ENCODE data around the gene LMNB1.

DNA sequence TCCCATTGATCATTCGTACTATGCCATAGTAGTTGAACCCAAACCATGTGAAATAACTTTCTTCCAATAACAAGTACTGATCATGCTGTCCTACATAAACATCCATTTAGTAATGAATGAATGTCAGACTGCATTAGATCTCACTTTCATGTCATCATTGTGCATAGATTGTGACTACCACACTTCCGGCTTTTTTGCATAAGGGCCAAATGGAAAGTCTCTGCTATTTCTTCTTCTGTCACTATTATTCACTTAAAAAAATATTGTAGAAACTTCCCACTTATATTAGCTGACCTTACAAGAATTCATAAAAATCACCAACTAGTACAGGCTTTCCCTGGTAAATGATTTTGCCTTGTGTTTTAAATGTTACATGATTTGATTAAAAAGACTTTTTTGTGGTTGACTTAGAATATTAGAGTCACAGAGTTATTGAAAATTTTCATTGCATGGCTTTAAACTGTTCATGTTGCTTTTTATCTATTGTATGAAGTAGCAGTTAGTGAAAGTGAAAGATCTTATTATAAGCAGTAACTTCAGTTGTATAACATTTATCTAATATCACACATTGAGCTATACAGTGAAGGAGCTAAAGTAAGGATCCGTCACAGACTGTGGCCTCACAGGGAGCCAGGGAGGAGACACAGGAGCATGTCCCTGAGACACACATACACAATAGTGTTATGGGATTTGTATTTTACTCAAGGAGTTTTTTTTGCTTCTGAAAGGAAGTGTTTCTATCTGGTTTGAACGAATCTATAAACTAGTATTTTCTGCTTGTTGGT, 33.9 kb downstream of the LMNB1 start:
- TF ChIP-seq ZNF274 (IDR thresholded peaks at IDR 0.05; ENCODE audit: low read length) (no peak), ZNF274 (tag by site-specific recombination; IDR thresholded peaks at IDR 0.05; ENCODE audit: borderline replicate concordance) (no peak), ZBTB8A (tag by site-specific recombination; IDR thresholded peaks at IDR 0.05) (no peak), SETDB1 (IDR thresholded peaks at IDR 0.05; ENCODE audit: insufficient read length, low read length) (no peak), ZNF776 (tag by site-specific recombination; IDR thresholded peaks at IDR 0.05; ENCODE audit: borderline replicate concordance) (no peak), ZNF140 (tag by site-specific recombination; IDR thresholded peaks at IDR 0.05) (no peak), ZNF792 (tag by site-specific recombination; IDR thresholded peaks at IDR 0.05) (no peak), ZNF174 (tag by site-specific recombination; IDR thresholded peaks at IDR 0.05) (no peak)
- TF ChIP-seq, protein P1, sequence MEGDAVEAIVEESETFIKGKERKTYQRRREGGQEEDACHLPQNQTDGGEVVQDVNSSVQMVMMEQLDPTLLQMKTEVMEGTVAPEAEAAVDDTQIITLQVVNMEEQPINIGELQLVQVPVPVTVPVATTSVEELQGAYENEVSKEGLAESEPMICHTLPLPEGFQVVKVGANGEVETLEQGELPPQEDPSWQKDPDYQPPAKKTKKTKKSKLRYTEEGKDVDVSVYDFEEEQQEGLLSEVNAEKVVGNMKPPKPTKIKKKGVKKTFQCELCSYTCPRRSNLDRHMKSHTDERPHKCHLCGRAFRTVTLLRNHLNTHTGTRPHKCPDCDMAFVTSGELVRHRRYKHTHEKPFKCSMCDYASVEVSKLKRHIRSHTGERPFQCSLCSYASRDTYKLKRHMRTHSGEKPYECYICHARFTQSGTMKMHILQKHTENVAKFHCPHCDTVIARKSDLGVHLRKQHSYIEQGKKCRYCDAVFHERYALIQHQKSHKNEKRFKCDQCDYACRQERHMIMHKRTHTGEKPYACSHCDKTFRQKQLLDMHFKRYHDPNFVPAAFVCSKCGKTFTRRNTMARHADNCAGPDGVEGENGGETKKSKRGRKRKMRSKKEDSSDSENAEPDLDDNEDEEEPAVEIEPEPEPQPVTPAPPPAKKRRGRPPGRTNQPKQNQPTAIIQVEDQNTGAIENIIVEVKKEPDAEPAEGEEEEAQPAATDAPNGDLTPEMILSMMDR (tag by site-specific recombination; IDR thresholded peaks at IDR 0.05), result no peak
- TF ChIP-seq, protein P2, sequence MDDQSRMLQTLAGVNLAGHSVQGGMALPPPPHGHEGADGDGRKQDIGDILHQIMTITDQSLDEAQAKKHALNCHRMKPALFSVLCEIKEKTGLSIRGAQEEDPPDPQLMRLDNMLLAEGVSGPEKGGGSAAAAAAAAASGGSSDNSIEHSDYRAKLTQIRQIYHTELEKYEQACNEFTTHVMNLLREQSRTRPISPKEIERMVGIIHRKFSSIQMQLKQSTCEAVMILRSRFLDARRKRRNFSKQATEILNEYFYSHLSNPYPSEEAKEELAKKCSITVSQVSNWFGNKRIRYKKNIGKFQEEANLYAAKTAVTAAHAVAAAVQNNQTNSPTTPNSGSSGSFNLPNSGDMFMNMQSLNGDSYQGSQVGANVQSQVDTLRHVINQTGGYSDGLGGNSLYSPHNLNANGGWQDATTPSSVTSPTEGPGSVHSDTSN (CRISPR knock-in tag; IDR thresholded peaks at IDR 0.05), result no peak
